ENCODE measurements around the gene EXOSC1. TPM values are rescaled to one million over a fixed set of nuclear protein-coding genes. Genes with fewer than 3 reads are reported as not detected.

Gene EXOSC1
- total RNA-seq, 2 experiments from 2014 or later = 43.3 to 49.2 TPM

GRCh38 chr10:97412891-97413304, 32.9 kb downstream of the EXOSC1 start:
- peaks cover 47% of the 10 kb centered on the region for H3K4me1 Mint-ChIP-seq (ENCODE audit: low read depth)

GRCh38 chr10:97411406-97411805, 34.4 kb downstream of the EXOSC1 start:
- Mint-ChIP-seq H3K4me3 (no peak overlapping the region), H3K27ac (no peak overlapping the region), H3K36me3 (ENCODE audit: low read depth) (no peaks in the 10 kb centered on the region), H3K27me3 (no peaks in the 10 kb centered on the region), H3K9me3 (no peaks in the 10 kb centered on the region), H3K4me1 (ENCODE audit: low read depth) (peaks cover 44% of the 10 kb centered on the region)
- ATAC-seq (no peak), DNase-seq (no peak)
- TF ChIP-seq CTCF (IDR thresholded peaks at IDR 0.05) = no peak
- ChIA-PET POLR2A (interaction anchor here (0.7 to 7.2 kb wide), 5 partner anchors 10 to 25 kb away, joined by 3 to 79 read pairs (median 3); partner anchors contain the start of genes PGAM1 and RRP12), CTCF (interaction anchor here (0.8 to 11.1 kb wide), 4 partner anchors 10 to 33 kb away, joined by 3 to 108 read pairs (median 4); partner anchors contain the start of genes PGAM1 and RRP12)
- intact Hi-C loops (cut with micrococcal nuclease) = no loop called here

More at GRCh38 chr10:97412891-97413304, 32.9 kb downstream of the EXOSC1 start:
- Mint-ChIP-seq H3K27ac (peak overlapping the region; percentile 88), H3K9me3 (no peaks in the 10 kb centered on the region), H3K36me3 (ENCODE audit: low read depth) (no peaks in the 10 kb centered on the region), H3K4me3 (peak overlapping the region; percentile 41), H3K27me3 (no peaks in the 10 kb centered on the region)
- intact Hi-C loops (cut with micrococcal nuclease) = no loop called here
- POLR2A ChIA-PET = interaction anchor here (0.9 to 7.2 kb wide), 6 partner anchors 10 to 140 kb away, joined by 3 to 79 read pairs (median 5); partner anchors contain the start of genes PGAM1 and RRP12
- TF ChIP-seq CTCF (IDR thresholded peaks at IDR 0.05) = no peak
- peak; percentile 60 for ATAC-seq
- CTCF ChIA-PET = interaction anchor here (0.8 to 11.1 kb wide), 8 partner anchors 11 to 141 kb away, joined by 3 to 108 read pairs (median 4); partner anchors contain the start of genes PGAM1 and RRP12
- DNase-seq = peak; percentile 87

GRCh38 chr10:97408496-97408992, 37.3 kb downstream of the EXOSC1 start:
- H3K27ac Mint-ChIP-seq = no peak overlapping the region
- H3K27me3 Mint-ChIP-seq = no peaks in the 10 kb centered on the region
- intact Hi-C loops (cut with micrococcal nuclease) = loop anchor here (5.0 to 10.0 kb wide), 2 partner anchors 34 to 86 kb away; partner anchors contain the start of genes MMS19 and UBTD1
- POLR2A ChIA-PET = interaction anchor here (0.6 to 7.2 kb wide), 6 partner anchors 9 to 44 kb away, joined by 3 to 79 read pairs (median 4); partner anchors contain the start of gene PGAM1
- ATAC-seq = no peak
- CTCF ChIA-PET = interaction anchor here (0.6 to 11.1 kb wide), 16 partner anchors 11 to 146 kb away, joined by 3 to 108 read pairs (median 5); partner anchors contain the start of gene PGAM1
- DNase-seq = no peak
- H3K9me3 Mint-ChIP-seq = no peaks in the 10 kb centered on the region
- TF ChIP-seq CTCF (IDR thresholded peaks at IDR 0.05) = no peak
- H3K4me1 Mint-ChIP-seq (ENCODE audit: low read depth) = peaks cover 20% of the 10 kb centered on the region
- no peak overlapping the region for H3K4me3 Mint-ChIP-seq
- no peaks in the 10 kb centered on the region for H3K36me3 Mint-ChIP-seq (ENCODE audit: low read depth)

- intact Hi-C loops (cut with micrococcal nuclease) = loop anchor here (2.0 to 10.0 kb wide), 3 partner anchors 21 to 87 kb away; partner anchors contain the start of genes MMS19 and UBTD1
- POLR2A ChIA-PET = interaction anchor here (0.6 to 3.5 kb wide), 4 partner anchors 12 to 35 kb away, joined by 3 to 15 read pairs (median 4); no protein-coding TSS in a partner anchor
These were observed 37.9 kb downstream of the EXOSC1 start for GRCh38 chr10:97407952-97408248.

More at GRCh38 chr10:97407952-97408248, 37.9 kb downstream of the EXOSC1 start:
- Mint-ChIP-seq H3K36me3 (ENCODE audit: low read depth) (no peaks in the 10 kb centered on the region), H3K27ac (no peak overlapping the region), H3K9me3 (no peaks in the 10 kb centered on the region), H3K4me3 (no peak overlapping the region), H3K27me3 (no peaks in the 10 kb centered on the region), H3K4me1 (ENCODE audit: low read depth) (peaks cover 15% of the 10 kb centered on the region)
- no peak for ATAC-seq
- no peak for TF ChIP-seq CTCF (IDR thresholded peaks at IDR 0.05)
- no peak for DNase-seq
- CTCF ChIA-PET = interaction anchor here (0.6 to 11.1 kb wide), 18 partner anchors 12 to 146 kb away, joined by 3 to 108 read pairs (median 5); partner anchors contain the start of gene PGAM1
